IMR-90 (cell line): ENCODE measurements around the gene IFNK. TPM values are rescaled to one million over a fixed set of nuclear protein-coding genes. Genes with fewer than 3 reads are reported as not detected.

Experiments
- ATAC-seq: fragments of 200-7000 bp; cut with Tn5 transposase; 2 replicates; pipeline ENCODE4 v1.9.1; 2020; ENCODE audit warnings: low read depth, mild to moderate bottlenecking, moderate library complexity
- BruUV-seq: library from RNA; stranded (reverse); fragments of 400-500 nt; replicated peaks from 2 replicates; lab custom pipeline; 2021; lab: Mats Ljungman, UMichigan
- CTCF ChIA-PET: fragments of 300-600 bp; formaldehyde crosslinking; extraction: SDS; loops from one replicate; lab custom pipeline; 2021; ENCODE audit warnings: antibody characterized with exemption; lab: Yijun Ruan, JAX
- POLR2A ChIA-PET: fragments of 300-600 bp; sonication (Branson Sonifier 250); formaldehyde crosslinking; loops from one replicate; lab custom pipeline; 2022; ENCODE audit warnings: antibody characterized with exemption; ENCODE audit not compliant: unreplicated experiment; lab: Charles Lee
- DNase-seq: peaks from one replicate; pipeline ENCODE4 v3.0.0; 2013
- H2AFZ ChIP-seq: replicated peaks from 2 replicates; pipeline ENCODE3; 2013; ENCODE audit warnings: low read length, mild to moderate bottlenecking; ENCODE audit not compliant: poor library complexity
- H2AK5ac ChIP-seq: 2 replicates; pipeline ENCODE4 v1.6.1; 2013; ENCODE audit warnings: low read depth, low read length, inconsistent platforms
- H2AK9ac ChIP-seq: replicated peaks from 2 replicates; pipeline ENCODE3; 2013; ENCODE audit warnings: mild to moderate bottlenecking, low read depth, low read length, moderate library complexity; ENCODE audit not compliant: poor library complexity
- H2BK120ac ChIP-seq: 2 replicates; pipeline ENCODE4 v1.6.1; 2013; ENCODE audit warnings: low read depth, low read length, inconsistent platforms
- H2BK15ac ChIP-seq: 3 replicates; pipeline ENCODE4 v1.6.1; 2013; ENCODE audit warnings: low read depth, low read length, inconsistent platforms
- H2BK20ac ChIP-seq: 2 replicates; pipeline ENCODE4 v1.6.1; 2013; ENCODE audit warnings: low read depth, mild to moderate bottlenecking, inconsistent platforms, low read length, moderate library complexity
- H2BK5ac ChIP-seq: 2 replicates; pipeline ENCODE4 v1.6.1; 2013; ENCODE audit warnings: mild to moderate bottlenecking, low read depth, low read length, inconsistent platforms; ENCODE audit not compliant: poor library complexity, severe bottlenecking
- H3K14ac ChIP-seq: replicated peaks from 2 replicates; pipeline ENCODE4 v1.6.1; 2013; ENCODE audit warnings: low read depth, low read length, inconsistent platforms
- H3K18ac ChIP-seq: 2 replicates; pipeline ENCODE4 v1.6.1; 2013; ENCODE audit warnings: low read depth, low read length, control low read depth
- H3K23ac ChIP-seq: 2 replicates; pipeline ENCODE4 v1.6.1; 2013; ENCODE audit warnings: low read depth, low read length, inconsistent platforms
- H3K27ac ChIP-seq: 2 replicates; pipeline ENCODE4 v1.5.1; 2013; ENCODE audit warnings: mild to moderate bottlenecking, control low read depth, low read length; ENCODE audit not compliant: insufficient read depth
- H3K27me3 ChIP-seq: 2 replicates; pipeline ENCODE4 v1.6.1; 2013; ENCODE audit warnings: low read length; ENCODE audit not compliant: control insufficient read depth, insufficient read depth
- H3K36me3 ChIP-seq: 2 replicates; pipeline ENCODE4 v1.6.1; 2013; ENCODE audit warnings: low read length, mixed read lengths; ENCODE audit not compliant: control insufficient read depth, insufficient read depth
- H3K4ac ChIP-seq: 2 replicates; pipeline ENCODE4 v1.6.1; 2013; ENCODE audit warnings: low read depth, low read length, inconsistent platforms
- H3K4me1 ChIP-seq: 2 replicates; pipeline ENCODE4 v1.6.1; 2013; ENCODE audit warnings: low read length, mixed read lengths; ENCODE audit not compliant: control insufficient read depth, insufficient read depth
- H3K4me2 ChIP-seq: 2 replicates; pipeline ENCODE4 v1.6.1; 2013; ENCODE audit warnings: low read depth, mild to moderate bottlenecking, control low read depth, low read length, moderate library complexity
- H3K4me3 ChIP-seq: 2 replicates; pipeline ENCODE4 v1.5.1; 2013; ENCODE audit warnings: low read depth, mild to moderate bottlenecking, control low read depth, low read length, moderate library complexity; ENCODE audit not compliant: insufficient read depth
- H3K56ac ChIP-seq: 2 replicates; pipeline ENCODE4 v1.6.1; 2013; ENCODE audit warnings: low read length, inconsistent platforms; ENCODE audit not compliant: insufficient read depth; ENCODE audit errors: extremely low read depth
- H3K79me1 ChIP-seq, 2 experiments: 2 replicates each; pipeline ENCODE4 v1.6.1; 2013; ENCODE audit warnings: low read length in 2 of 2, inconsistent platforms in 1 of 2, low read depth in 1 of 2
- H3K9ac ChIP-seq: 2 replicates; pipeline ENCODE4 v1.6.1; 2013; ENCODE audit warnings: low read depth, low read length, control low read depth
- H3K9me1 ChIP-seq: 2 replicates; pipeline ENCODE4 v1.6.1; 2013; ENCODE audit warnings: low read length, inconsistent platforms; ENCODE audit not compliant: insufficient read depth
- H3K9me3 ChIP-seq: 2 replicates; pipeline ENCODE4 v1.6.1; 2013; ENCODE audit warnings: low read length; ENCODE audit not compliant: control insufficient read depth, insufficient read depth
- H4K20me1 ChIP-seq: 2 replicates; pipeline ENCODE4 v1.6.1; 2013; ENCODE audit warnings: low read length, inconsistent platforms; ENCODE audit not compliant: insufficient read depth
- H4K5ac ChIP-seq: 2 replicates; pipeline ENCODE4 v1.6.1; 2013; ENCODE audit warnings: mild to moderate bottlenecking, low read depth, low read length, control low read depth
- H4K8ac ChIP-seq, 2 experiments: 2 replicates each; pipeline ENCODE4 v1.6.1; 2013; ENCODE audit warnings: low read depth in 2 of 2, low read length in 2 of 2, control low read depth in 1 of 2, inconsistent platforms in 1 of 2
- H4K91ac ChIP-seq: 2 replicates; pipeline ENCODE4 v1.6.1; 2013; ENCODE audit warnings: low read depth, low read length, inconsistent platforms; ENCODE audit not compliant: insufficient read depth
- CEBPB ChIP-seq: IDR thresholded peaks from 2 replicates; pipeline ENCODE4 v1.6.1; 2012; ENCODE audit warnings: low read depth, low read length, improper control_type of control experiment
- MAFK ChIP-seq: IDR thresholded peaks from 2 replicates; pipeline ENCODE4 v1.6.1; 2012; ENCODE audit warnings: low read depth, low read length, improper control_type of control experiment
- MXI1 ChIP-seq: IDR thresholded peaks from 2 replicates; pipeline ENCODE4 v1.6.1; 2012; ENCODE audit warnings: low read depth, mild to moderate bottlenecking, low read length, moderate library complexity, borderline replicate concordance
- RFX5 ChIP-seq: IDR thresholded peaks from 2 replicates; pipeline ENCODE4 v1.8.0; 2012; ENCODE audit warnings: low read depth, mild to moderate bottlenecking, low read length, moderate library complexity
- WGBS, 2 experiments: methylation state at CpG; one replicate each; pipeline versions ENCODE4 v1.1.5 to v1.1.7; 2013; ENCODE audit warnings: missing lambda C conversion rate in 2 of 2; ENCODE audit not compliant: insufficient read length in 1 of 2; ENCODE audit errors: extremely low coverage in 2 of 2; 5-methylcytosine and 5-hydroxymethylcytosine counted together
- dilution Hi-C: fragments of 300-500 bp; cut with HindIII; formaldehyde crosslinking; loops from one replicate; pipeline ENCODE4 v1.14.3; 2018; ENCODE audit warnings: low sequenced_read_pairs; ENCODE audit not compliant: unreplicated experiment
- in situ Hi-C: fragments of 300-500 bp; cut with MboI; formaldehyde crosslinking; loops from 3 replicates; pipeline ENCODE4 v1.14.3; 2019; ENCODE audit warnings: low sequenced_read_pairs, inconsistent platforms, mixed read lengths
- intact Hi-C: fragments of 100-400 bp; cut with micrococcal nuclease; formaldehyde crosslinking; loops from 2 replicates; pipeline ENCODE4 v1.10.0; 2022
- polyA plus RNA-seq, 3 experiments: library from polyadenylated mRNA; depleted of rRNA; stranded (reverse); fragments of >200 nt; gene quantifications; 2 replicates each; pipeline ENCODE4 v1.2.3, GENCODE V29; 2012; ENCODE audit warnings: low replicate concordance in 1 of 3
- total RNA-seq: library from RNA; depleted of rRNA; stranded (reverse); fragments of >200 nt; gene quantifications from 2 replicates; pipeline ENCODE4 v1.2.3, GENCODE V29; 2012
- TF ChIP-seq, protein P1 (sequence below): conservative IDR thresholded peaks from 2 replicates; pipeline ENCODE4 v1.5.1; 2012; ENCODE audit warnings: mild to moderate bottlenecking, low read depth, low read length, improper control_type of control experiment
- TF ChIP-seq, protein P2 (sequence below): fragments of 150-350 bp; IDR thresholded peaks from 2 replicates; pipeline ENCODE4 v1.6.1; 2017; ENCODE audit warnings: mild to moderate bottlenecking, antibody characterized with exemption, low read length, low read depth

The IFNK gene
- total and polyA plus RNA-seq, 2 of the 4 experiments (the other 2 are of a cell fraction): not detected

DNA sequence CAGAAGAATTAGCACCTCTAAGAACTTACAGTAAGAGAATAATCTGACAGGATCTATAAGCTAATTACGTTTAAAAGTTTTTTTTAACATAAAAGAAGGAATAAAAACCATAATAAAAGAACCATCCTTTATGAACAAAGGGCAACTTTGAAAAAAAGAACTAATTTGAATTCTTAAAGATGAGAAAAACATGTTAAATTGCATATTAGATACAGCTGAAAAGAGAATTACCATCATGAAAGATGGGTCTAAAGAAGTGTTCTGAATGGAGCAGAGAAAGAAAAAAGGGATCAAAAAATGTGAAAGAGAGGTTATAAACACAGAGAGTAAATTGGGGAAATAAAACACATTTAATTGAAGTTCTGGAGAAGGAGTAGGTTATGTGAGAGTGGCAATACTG lies 45.8 kb upstream of the IFNK start:
- Histone ChIP-seq H3K4ac (no peak overlapping the region), H4K8ac (no peak overlapping the region), H2BK15ac (no peak overlapping the region), H3K56ac (no peak overlapping the region), H2AK5ac (no peak overlapping the region), H3K4me1 (no peaks in the 10 kb centered on the region), H4K5ac (no peak overlapping the region), H3K27me3 (no peaks in the 10 kb centered on the region), H2BK5ac (no peak overlapping the region), H3K18ac (no peak overlapping the region), H2AFZ (no peak overlapping the region), H3K23ac (no peak overlapping the region), H3K14ac (no peak overlapping the region), H2BK20ac (no peak overlapping the region), H3K9me1 (no peaks in the 10 kb centered on the region), H4K91ac (no peak overlapping the region), H4K20me1 (no peaks in the 10 kb centered on the region), H3K27ac (no peak overlapping the region), H3K9ac (no peak overlapping the region), H3K79me1 (no peaks in the 10 kb centered on the region), H3K36me3 (no peaks in the 10 kb centered on the region), H2BK120ac (no peak overlapping the region), H3K9me3 (no peaks in the 10 kb centered on the region), H2AK9ac (no peak overlapping the region), H3K4me2 (no peak overlapping the region), H3K4me3 (no peak overlapping the region)
- TF ChIP-seq, protein P1, sequence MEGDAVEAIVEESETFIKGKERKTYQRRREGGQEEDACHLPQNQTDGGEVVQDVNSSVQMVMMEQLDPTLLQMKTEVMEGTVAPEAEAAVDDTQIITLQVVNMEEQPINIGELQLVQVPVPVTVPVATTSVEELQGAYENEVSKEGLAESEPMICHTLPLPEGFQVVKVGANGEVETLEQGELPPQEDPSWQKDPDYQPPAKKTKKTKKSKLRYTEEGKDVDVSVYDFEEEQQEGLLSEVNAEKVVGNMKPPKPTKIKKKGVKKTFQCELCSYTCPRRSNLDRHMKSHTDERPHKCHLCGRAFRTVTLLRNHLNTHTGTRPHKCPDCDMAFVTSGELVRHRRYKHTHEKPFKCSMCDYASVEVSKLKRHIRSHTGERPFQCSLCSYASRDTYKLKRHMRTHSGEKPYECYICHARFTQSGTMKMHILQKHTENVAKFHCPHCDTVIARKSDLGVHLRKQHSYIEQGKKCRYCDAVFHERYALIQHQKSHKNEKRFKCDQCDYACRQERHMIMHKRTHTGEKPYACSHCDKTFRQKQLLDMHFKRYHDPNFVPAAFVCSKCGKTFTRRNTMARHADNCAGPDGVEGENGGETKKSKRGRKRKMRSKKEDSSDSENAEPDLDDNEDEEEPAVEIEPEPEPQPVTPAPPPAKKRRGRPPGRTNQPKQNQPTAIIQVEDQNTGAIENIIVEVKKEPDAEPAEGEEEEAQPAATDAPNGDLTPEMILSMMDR: no peak
- TF ChIP-seq, protein P2, sequence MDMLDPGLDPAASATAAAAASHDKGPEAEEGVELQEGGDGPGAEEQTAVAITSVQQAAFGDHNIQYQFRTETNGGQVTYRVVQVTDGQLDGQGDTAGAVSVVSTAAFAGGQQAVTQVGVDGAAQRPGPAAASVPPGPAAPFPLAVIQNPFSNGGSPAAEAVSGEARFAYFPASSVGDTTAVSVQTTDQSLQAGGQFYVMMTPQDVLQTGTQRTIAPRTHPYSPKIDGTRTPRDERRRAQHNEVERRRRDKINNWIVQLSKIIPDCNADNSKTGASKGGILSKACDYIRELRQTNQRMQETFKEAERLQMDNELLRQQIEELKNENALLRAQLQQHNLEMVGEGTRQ: no peak
- TF ChIP-seq CEBPB (no peak), RFX5 (no peak), MXI1 (no peak), MAFK (no peak)
- ChIA-PET POLR2A (no interaction called here), CTCF (no interaction called here)
- DNase-seq (no peak), ATAC-seq (no peak)
- no TSS peak for BruUV-seq
- in situ Hi-C loops: no loop called here
- no CpG with 5 or more reads among the region's 1 CpG for WGBS, 2 experiments
- dilution Hi-C loops: no loop called here
- intact Hi-C loops: no loop called here
